Erythroblast (primary cell): Measurements from ENCODE around the gene MAGED4.
"Not testable (repeated sequence)": the region's sequence is repeated elsewhere in the genome, so short reads cannot be mapped to it uniquely, and the experiment has no call there.

Experiments
- DNase-seq, 2 experiments: peaks; one replicate each; lab custom pipeline; 2025; lab: John Stamatoyannopoulos, UW
- GATA1 ChIP-seq: IDR thresholded peaks from 2 replicates; pipeline ENCODE4 v1.6.1; 2011; ENCODE audit warnings: low read depth, mild to moderate bottlenecking, control low read depth, low read length, moderate library complexity
- POLR2A ChIP-seq: IDR thresholded peaks from 2 replicates; pipeline ENCODE4 v1.6.1; 2011; ENCODE audit warnings: mild to moderate bottlenecking, low read length

Gene MAGED4

DNA sequence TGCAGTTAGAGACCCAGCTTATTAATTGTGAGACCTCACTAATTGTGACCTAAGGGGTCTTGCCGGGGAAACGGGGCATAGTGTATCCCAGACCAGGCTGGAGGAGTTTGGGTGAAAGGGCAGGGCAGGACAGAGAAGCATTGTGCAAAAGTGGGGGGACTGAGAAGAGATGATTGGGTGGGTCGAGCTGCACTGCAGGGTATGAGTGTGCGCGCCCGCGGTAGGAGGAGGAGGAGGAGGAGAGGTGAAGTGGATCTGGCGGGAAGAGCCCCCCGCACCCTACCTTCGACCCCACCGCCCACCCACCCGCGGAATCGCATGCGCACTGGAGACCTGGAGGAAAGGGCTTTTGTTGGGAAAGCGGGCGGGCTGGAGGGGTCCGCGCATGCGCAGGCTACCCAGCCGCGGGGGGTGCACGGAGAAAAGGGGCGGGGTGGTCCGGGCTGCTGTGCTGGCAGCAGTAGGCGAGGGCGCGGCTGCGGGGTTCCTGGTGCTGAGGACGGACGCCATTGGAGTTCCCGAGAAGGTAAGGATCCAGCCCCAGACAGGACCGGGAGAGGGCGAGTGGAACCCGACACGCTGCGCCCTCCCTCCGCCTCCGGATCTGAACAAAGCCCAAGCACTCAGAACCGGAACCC is at the start of gene MAGED4:
MAGED4 (plus strand) TSS at position 449 of the 638 bp plus-strand sequence. CDS start 1,035 bp downstream, outside the sequence.
- not testable (repeated sequence) for DNase-seq

GRCh38 chrX:52138830-52139544 is 45.7 kb upstream of the MAGED4 start:
- no peak for DNase-seq
- TF ChIP-seq GATA1 (no peak), POLR2A (no peak)

- TF ChIP-seq GATA1, result no peak
- no peak for TF ChIP-seq POLR2A
- no peak for DNase-seq
Measured at GRCh38 chrX:52139545-52139895, 45.2 kb upstream of the MAGED4 start.

DNA sequence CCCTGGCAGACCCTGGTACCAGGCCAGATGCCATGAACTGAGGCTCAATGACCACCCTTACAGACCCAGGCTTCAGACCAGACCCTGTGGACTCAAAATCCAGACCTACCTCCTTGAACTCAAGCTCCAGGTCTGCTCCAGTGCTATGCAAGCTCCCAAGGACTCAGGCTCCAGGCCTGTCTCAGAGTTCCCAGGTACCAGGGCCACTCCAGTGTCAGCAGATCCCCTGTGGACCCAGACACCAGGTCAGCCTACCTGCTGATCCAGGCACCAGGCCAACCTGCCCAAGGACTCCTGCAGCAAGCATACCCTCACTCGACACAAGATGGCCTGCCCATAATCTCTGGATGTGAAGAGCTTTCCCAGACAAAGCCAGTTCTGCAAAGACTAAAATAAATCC is 44.7 kb upstream of the MAGED4 start:
- TF ChIP-seq POLR2A, result no peak
- no peak for TF ChIP-seq GATA1
- DNase-seq, result no peak

DNA sequence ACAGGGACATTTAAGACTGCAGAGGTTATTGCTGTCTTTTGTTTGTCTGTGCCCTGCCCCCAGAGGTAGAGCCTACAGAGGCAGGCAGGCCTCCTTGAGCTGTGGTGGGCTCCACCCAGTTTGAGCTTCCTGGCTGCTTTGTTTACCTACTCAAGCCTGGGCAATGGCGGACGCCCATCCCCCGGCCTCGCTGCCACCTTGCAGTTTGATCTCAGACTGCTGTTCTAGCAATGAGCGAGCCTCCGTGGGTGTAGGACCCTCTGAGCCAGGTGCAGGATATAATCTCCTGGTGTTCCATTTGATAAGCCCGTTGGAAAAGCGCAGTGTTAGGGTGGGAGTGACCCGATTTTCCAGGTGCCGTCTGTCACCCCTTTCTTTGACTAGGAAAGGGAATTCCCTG is 34.0 kb upstream of the MAGED4 start:
- not testable (repeated sequence) for DNase-seq

DNA sequence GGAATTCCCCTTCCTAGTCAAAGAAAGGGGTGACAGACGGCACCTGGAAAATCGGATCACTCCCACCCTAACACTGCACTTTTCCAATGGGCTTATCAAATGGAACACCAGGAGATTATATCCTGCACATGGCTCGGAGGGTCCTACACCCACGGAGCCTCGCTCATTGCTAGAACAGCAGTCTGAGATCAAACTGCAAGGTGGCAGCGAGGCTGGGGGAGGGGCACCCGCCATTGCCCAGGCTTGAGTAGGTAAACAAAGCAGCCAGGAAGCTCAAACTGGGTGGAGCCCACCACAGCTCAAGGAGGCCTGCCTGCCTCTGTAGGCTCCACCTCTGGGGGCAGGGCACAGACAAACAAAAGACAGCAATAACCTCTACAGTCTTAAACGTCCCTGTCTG is 24.5 kb upstream of the MAGED4 start:
- DNase-seq, result not testable (repeated sequence)

- DNase-seq, result no peak
- no peak for TF ChIP-seq GATA1
- TF ChIP-seq POLR2A, result no peak
Measured at GRCh38 chrX:52166840-52167239, 17.8 kb upstream of the MAGED4 start.

DNA sequence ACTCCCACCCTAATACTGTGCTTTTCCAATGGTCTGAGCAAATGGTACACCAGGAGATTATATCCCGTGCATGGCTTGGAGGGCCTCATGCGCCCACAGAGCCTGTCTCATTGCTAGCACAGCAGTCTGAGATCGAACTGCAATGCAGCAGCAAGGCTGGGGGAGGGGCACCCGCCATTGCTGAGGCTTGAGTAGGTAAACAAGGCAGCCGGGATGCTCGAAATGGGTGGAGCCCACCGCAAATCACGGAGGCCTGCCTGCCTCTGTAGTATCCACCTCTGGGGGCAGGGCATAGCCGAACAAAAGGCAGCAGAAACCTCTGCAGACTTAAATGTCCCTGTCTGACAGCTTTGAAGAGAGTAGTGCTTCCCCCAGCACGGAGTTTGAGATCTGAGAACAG is 13.6 kb upstream of the MAGED4 start:
- not testable (repeated sequence) for DNase-seq

GRCh38 chrX:52185078-52185453 is 378 bp downstream of the MAGED4 start:
- DNase-seq, result not testable (repeated sequence)

- not testable (repeated sequence) for DNase-seq
Measured at GRCh38 chrX:52211405-52211804, 26.7 kb downstream of the MAGED4 start.

DNA sequence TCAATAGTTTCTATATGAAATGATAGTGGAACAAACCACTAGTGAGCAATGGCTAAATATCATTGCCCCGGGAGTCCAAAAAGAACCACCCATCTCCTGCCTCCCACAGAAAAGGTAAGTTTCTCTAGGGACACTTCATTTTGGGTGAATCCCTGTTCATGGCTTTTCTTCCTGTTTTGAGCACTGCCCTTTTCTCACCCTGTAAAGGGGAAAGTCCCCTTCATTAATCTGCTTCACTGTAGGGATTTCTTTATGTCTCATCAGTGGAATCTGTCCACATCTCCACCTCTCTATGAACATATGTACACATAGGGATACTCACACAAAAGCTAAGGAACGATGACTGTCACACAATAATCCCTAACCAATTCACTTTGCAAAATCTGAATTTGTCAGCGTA is 28.6 kb downstream of the MAGED4 start:
- TF ChIP-seq POLR2A (no peak), GATA1 (no peak)
- no peak for DNase-seq

DNA sequence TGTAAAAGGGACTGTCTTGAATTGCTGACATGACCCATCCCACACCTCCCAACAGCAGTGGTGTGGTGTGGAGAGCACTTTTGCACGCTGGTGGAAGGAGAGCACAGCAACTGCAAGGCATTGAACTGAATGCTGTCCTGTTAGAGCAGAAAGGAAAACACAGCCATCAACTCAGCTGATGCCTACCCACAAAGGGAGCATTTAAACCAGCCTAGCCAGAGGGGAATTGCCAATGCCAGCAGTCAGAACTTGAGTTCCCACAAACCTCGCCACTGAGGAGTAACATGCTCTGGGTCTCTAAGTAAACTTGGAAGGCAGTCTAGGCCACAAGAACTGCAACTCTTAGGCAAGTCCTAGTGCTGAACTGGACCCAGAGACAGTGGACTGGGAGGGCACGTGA is 31.9 kb downstream of the MAGED4 start:
- DNase-seq, result no peak
- TF ChIP-seq GATA1, result no peak
- no peak for TF ChIP-seq POLR2A

DNA sequence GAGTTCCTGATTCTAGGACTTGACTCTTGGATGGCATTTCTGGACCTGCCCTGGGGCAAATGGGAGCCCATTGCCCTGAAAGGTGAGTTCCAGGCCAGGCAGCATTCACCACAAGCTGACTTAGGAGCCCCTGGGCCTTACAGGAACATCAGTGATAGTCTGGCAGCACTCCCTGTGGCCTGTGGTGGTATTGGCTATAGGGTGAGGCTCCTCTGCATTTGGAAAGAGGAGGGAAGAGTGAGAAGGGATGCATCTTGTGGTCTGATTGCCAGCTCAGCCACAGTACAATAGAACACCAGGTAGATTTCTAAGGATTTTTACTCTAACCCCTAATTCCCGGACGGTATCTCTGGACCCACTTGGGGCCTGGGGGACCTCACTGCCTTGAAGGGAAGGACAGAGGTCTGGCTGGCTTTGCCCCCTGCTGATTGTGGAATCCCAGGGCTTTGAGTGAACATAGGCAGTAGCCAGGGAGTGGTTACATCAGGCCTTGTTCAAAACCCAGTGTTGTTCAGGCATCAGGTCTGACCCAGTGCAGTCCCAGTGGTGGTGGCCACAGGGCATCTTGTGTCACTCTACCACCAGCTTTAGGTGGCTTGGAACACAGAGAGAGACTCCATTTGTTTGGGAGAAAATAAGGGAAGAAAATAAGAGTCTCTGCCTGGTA is 32.9 kb downstream of the MAGED4 start:
- DNase-seq, result no peak
- TF ChIP-seq GATA1 (no peak), POLR2A (no peak)

- no peak for DNase-seq
- TF ChIP-seq POLR2A (no peak), GATA1 (no peak)
Measured at GRCh38 chrX:52220936-52221335, 36.2 kb downstream of the MAGED4 start.
